ENCODE measurements around the gene HOXA3.

The HOXA3 gene

GRCh38 chr7:27151931-27152815 lies at the start of gene HOXA3:
TSS of gene HOXA3 (minus strand) at chr7:27152583. CDS start at chr7:27110640, 41,943 bp downstream.
- in situ Hi-C loops (cut with HindIII; ENCODE audit: low sequenced_read_pairs) = no loop called here

- in situ Hi-C loops (cut with HindIII; ENCODE audit: low sequenced_read_pairs) = loop anchor here (25.0 kb wide), 3 partner anchors 336 to 811 kb away; no protein-coding TSS in a partner anchor
Measured at GRCh38 chr7:27201580-27202017, 49.2 kb upstream of the HOXA3 start.

DNA sequence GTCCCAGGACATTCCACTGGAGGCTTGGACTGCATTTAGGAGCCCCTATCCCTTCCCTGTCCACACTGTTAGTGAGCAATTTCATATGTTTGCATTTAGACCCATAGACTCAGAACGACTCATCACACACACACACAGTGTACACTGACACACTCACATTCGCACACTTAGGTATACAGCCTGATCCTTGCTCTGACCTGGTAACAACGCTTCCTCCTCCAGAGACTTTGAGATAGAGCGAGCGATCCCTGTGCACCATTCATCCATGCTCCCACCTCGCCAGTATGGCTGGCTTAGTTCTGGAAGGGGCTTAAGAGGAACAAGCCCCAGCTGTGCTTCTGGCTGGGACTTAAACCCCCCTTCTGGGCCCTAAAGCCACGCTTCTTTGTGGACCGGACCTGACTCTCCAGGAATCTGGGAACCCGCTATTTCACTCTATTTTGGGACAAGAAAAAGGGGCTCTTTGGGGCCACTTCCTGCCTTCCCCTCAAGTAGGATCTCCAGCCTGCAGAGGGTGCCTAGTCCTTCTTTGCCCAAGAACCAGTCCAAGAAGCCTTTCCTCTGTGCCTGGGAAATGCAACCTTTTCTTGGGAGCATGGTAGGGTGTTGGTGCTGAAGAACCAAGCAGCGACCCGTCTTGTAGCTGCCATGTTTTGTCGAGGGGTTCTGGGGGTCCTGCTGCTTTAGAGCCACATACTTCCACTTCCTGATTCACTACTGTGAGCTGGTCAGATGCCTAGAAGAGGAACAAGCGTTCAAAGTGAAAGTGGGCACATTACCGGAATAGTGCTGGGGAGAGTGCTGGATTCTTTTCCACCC lies 48.6 kb upstream of the HOXA3 start:
- in situ Hi-C loops (cut with HindIII; ENCODE audit: low sequenced_read_pairs) = loop anchor here (25.0 kb wide), 3 partner anchors 336 to 811 kb away; no protein-coding TSS in a partner anchor

- in situ Hi-C loops (cut with HindIII; ENCODE audit: low sequenced_read_pairs) = loop anchor here (25.0 kb wide), 3 partner anchors 337 to 812 kb away; no protein-coding TSS in a partner anchor
Measured at GRCh38 chr7:27199849-27200760, 47.7 kb upstream of the HOXA3 start, which contains the start of gene HOXA13. TSS of gene HOXA13 (minus strand) at chr7:27200091. CDS start at chr7:27200077, 14 bp downstream.

GRCh38 chr7:27198871-27199801 lies 46.8 kb upstream of the HOXA3 start:
- in situ Hi-C loops (cut with HindIII; ENCODE audit: low sequenced_read_pairs) = no loop called here

DNA sequence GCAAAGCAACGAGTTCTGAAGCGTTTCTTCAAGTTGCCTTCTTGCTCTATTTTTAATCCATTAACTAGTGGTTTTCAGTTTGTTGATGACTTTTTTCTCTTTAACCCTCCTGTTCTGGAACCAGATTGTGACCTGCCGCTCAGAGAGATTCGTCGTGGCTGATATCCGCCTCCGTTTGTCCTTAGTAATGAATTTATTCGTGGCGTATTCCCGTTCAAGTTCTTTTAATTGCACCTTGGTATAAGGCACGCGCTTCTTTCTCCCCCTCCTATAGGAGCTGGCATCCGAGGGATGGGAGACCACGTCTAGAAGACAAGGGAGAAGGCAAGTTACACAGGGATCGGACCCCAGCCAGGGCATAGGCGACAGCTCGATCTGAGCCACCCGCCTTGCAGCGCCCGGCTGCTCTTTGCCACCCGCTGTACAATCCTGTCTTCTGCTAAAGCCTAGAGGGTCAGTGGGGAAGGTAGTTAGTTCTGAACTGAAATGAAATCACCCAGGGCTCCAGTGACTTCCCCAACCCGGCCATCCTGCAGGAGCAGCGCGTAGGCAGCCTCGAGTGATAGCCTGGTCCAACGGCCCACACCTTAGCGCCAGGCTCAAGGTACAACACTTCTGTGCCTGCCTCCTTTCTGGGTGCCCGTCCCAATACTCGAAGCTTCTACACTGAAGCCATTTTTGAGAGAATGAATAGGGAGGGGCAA lies 45.9 kb upstream of the HOXA3 start:
- in situ Hi-C loops (cut with HindIII; ENCODE audit: low sequenced_read_pairs) = no loop called here

- in situ Hi-C loops (cut with HindIII; ENCODE audit: low sequenced_read_pairs) = no loop called here
Measured at GRCh38 chr7:27197137-27198042, 45.0 kb upstream of the HOXA3 start.

DNA sequence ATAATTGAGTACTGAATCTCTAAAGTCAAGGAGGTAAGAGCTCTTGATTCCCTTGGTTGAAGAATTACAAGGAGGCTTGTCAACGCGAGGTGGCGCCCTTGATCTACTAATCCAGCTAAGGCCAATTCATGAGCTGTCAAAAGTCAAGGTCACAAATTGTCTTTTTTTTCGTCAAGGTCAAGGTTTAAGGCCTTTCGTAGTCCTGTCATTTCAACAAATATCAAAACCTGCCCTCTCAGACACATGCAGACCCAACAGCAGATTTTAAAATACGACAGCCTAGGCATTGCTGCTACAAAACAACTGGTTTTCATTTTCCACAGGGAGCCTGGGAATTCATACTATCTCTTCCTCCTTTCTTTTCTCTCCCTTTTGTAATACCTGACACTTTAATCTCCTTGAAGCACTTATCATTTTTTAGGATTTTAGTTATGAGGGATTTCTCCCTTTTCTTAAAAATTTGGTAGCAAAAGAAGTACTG lies 43.9 kb upstream of the HOXA3 start:
- in situ Hi-C loops (cut with HindIII; ENCODE audit: low sequenced_read_pairs) = no loop called here

DNA sequence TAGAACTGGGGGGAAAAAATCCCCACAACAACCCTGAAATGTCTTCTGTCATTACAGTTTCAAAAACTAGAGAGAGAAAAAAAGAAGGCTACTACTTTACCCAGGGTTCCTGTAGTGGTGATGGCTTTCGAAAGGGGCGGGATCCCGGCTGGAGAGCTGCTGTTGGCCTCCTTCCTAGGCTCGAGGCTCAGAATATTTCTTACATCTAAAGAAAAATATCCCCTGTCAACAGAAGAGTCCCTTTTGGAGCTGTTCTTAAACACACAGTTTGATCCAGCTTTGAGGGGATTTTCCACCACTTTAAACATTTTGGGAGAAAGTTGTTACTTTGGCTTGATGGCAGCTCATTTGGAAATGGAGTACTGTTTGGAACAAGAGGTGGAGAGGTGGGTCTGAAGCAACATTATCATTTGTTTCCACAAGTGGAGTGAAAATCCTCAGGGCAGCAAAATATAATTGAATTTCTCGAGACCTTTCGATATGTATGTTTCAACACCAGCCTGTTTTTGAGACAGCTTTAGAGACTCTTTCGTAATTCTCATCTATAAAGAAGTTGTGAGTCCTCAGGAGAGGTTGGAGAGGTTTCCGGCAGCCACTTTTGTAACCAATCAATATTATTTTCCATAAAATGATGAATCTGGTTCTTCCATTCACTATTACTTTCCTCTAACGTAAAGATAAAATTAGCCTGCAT lies 42.5 kb upstream of the HOXA3 start:
- in situ Hi-C loops (cut with HindIII; ENCODE audit: low sequenced_read_pairs) = no loop called here

DNA sequence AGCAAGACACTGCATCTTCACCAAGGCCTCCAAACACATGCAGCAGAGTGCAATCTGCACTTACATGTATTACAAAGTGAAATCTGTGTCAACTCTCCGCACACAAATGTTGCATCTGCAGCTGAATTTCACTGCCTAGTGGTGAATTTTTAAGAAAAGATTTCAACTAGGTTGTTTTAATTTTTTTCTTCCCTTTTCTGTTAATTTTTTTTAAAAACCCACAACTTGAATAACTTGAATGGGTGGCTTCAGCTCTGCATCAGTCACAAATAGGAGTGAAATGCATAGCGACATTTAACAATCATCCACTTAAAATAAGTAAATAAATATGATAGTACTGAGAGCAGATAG lies 41.6 kb upstream of the HOXA3 start:
- in situ Hi-C loops (cut with HindIII; ENCODE audit: low sequenced_read_pairs) = no loop called here

GRCh38 chr7:27193335-27194001 lies 41.1 kb upstream of the HOXA3 start:
- in situ Hi-C loops (cut with HindIII; ENCODE audit: low sequenced_read_pairs) = no loop called here

- in situ Hi-C loops (cut with HindIII; ENCODE audit: low sequenced_read_pairs) = no loop called here
Measured at GRCh38 chr7:27192546-27193334, 40.4 kb upstream of the HOXA3 start.

GRCh38 chr7:27191833-27192545 lies 39.6 kb upstream of the HOXA3 start:
- in situ Hi-C loops (cut with HindIII; ENCODE audit: low sequenced_read_pairs) = no loop called here

DNA sequence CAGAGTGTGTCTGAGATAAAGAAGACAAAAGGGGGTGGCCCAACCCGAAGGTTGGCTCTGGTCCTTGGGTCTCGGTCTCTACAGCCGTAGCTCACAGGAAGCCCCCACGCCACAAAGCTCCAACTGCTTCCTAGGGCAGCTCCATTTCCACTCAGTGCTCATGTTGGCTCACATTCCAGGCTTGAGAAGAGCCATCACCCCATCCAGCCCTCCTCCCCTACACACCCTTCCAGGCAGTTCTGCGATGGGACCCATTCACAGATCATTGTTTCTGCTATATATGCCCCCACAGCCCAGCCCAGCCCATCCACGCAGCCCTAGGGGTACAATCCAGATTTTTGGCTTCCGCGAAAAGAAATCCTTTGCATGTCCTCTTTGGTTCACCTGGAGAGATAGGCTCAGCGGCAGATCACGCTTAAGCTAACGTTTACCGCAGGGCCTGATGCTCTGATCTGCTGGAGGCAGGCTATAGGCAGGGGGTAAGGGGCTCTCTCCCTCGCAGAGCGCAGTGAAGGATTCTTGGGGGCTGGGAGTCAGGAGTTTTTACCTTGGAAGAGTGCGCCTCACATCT lies 38.9 kb upstream of the HOXA3 start:
- in situ Hi-C loops (cut with HindIII; ENCODE audit: low sequenced_read_pairs) = no loop called here
